GM12873 (cell line): ENCODE results near the gene CNGB1.

Experiments used
- CTCF ChIP-seq: IDR thresholded peaks from 2 replicates; pipeline ENCODE4 v1.5.1; 2012; ENCODE audit warnings: low read depth, mild to moderate bottlenecking, moderate library complexity, low read length, control low read depth; ENCODE audit not compliant: insufficient read depth; ENCODE audit errors: missing control alignments

Gene CNGB1

DNA sequence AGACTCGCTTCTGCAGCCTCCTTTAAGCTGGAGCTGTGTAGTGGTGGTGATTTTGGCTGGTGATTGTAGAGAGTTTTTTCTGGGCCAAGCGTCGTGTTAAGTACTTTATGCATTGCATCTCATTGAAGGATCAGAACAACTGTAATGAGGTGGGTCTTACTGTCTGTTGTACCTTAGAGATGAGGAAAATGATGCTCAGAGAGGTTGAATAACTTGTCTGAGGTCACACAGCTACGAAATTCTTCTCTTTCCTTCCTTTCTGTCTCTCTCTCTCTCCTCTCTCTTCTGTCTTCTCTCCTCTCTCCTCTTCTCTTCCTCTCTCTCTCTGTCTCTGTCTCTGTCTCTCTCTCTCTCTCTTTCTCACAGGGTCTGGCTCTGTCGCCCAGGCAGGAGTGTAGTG, 82.8 kb downstream of the CNGB1 start:
- no peak for TF ChIP-seq CTCF

DNA sequence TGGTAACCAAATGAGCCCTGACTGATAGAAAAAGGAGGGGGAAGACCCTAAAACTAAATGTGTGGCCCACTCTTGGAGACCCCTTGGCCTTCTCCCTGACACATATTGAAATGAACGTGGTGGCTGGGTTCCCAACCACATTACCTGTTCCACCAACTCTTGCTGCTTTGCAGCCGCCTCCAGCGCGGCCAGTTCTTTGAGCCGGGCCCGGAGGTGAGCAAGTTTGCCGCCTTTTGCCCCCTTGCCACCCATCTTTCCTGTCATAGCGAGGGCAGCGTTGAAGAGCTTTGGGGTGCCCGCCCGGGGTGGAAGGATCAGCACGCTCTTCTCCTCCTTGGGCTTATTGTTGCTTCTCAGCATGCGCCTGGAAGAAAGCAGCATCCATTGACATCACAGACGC, 83.2 kb downstream of the CNGB1 start:
- no peak for TF ChIP-seq CTCF

GRCh38 chr16:57886427-57886826, 84.5 kb downstream of the CNGB1 start:
- TF ChIP-seq CTCF, result no peak

DNA sequence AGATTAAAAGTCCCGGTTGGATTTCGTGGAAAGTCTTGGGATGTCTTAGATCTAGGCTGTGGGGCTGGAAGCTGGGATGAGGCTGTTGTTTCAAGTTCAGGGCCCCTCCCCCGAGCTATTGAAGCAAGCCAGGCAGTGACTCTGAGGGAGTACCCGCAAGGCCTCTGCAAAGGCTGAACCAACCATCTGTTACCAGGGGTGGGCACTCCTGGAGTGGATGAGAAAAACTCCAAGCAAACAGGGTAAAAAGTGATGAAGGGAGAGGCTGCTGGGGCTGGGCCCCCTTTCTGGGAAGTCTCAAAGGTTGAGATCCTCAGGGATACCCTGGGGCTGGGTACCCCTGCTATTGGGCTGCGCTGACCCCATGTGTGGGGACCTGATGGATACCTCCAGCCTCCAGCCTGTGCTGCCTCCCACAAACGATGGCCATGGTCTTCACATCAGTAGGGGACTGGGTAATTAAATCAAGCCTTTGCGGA, 86.2 kb downstream of the CNGB1 start:
- no peak for TF ChIP-seq CTCF

GRCh38 chr16:57883953-57884654, 86.8 kb downstream of the CNGB1 start:
- TF ChIP-seq CTCF, result no peak

DNA sequence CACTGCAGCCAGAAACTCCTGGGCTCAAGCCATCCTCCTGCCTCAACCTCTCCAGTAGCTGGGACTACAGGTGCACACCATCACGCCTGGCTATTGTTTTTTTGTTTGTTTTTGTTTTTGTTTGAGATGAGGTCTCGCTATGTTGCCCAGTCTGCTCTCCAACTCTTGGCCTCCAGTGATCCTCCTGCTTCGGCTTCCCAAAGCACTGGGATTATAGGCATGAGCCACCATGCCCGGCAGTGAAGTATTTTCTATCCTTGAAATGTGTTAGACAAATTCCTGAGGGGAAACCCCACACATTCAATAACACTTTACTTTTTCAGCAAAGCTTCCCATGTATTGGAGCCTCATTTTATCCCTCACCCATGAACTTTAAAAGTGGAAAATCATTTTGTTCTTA, 87.4 kb downstream of the CNGB1 start:
- TF ChIP-seq CTCF, result no peak

- TF ChIP-seq CTCF, result no peak
These were observed 88.1 kb downstream of the CNGB1 start for GRCh38 chr16:57882792-57883191.
